Tibial nerve (tissue), 4 donors: ENCODE data around the gene GPR26.

Experiments
- EP300 ChIP-seq, 2 donors: sonication (generic); formaldehyde crosslinking; IDR thresholded peaks; one replicate each; pipeline ENCODE4 v1.6.1; 2017; ENCODE audit warnings: antibody characterized with exemption in 2 of 2, mild to moderate bottlenecking in 1 of 2
- POLR2A ChIP-seq, 2 donors: fragments of 450-650 bp; IDR thresholded peaks; one replicate each; pipeline ENCODE4 v1.6.1; 2017; ENCODE audit warnings: antibody characterized with exemption in 2 of 2, mild to moderate bottlenecking in 2 of 2, moderate library complexity in 2 of 2
- TF ChIP-seq, protein P1 (sequence below), 5 experiments: fragments of 200-600 bp in 3 of 5; fragments of 450-650 bp in 2 of 5; sonication (generic) in 3 of 5; IDR thresholded peaks; one replicate each; pipeline ENCODE4 v1.5.1; 2016 to 2019; ENCODE audit warnings: antibody characterized with exemption in 5 of 5, mild to moderate bottlenecking in 3 of 5, moderate library complexity in 2 of 5

GRCh38 chr10:123742751-123743440, 76.7 kb downstream of the GPR26 start:
- TF ChIP-seq POLR2A (IDR thresholded peaks at IDR 0.05) = no peak
- TF ChIP-seq, protein P1, sequence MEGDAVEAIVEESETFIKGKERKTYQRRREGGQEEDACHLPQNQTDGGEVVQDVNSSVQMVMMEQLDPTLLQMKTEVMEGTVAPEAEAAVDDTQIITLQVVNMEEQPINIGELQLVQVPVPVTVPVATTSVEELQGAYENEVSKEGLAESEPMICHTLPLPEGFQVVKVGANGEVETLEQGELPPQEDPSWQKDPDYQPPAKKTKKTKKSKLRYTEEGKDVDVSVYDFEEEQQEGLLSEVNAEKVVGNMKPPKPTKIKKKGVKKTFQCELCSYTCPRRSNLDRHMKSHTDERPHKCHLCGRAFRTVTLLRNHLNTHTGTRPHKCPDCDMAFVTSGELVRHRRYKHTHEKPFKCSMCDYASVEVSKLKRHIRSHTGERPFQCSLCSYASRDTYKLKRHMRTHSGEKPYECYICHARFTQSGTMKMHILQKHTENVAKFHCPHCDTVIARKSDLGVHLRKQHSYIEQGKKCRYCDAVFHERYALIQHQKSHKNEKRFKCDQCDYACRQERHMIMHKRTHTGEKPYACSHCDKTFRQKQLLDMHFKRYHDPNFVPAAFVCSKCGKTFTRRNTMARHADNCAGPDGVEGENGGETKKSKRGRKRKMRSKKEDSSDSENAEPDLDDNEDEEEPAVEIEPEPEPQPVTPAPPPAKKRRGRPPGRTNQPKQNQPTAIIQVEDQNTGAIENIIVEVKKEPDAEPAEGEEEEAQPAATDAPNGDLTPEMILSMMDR (IDR thresholded peaks at IDR 0.05) = no peak
- TF ChIP-seq EP300 (IDR thresholded peaks at IDR 0.05) = no peak
